Psoas muscle (tissue), 8 donors: ENCODE results near the gene DUS4L. TPM values are rescaled to one million over a fixed set of nuclear protein-coding genes. Genes with fewer than 3 reads are reported as not detected.

Experiments
- ATAC-seq, 4 donors: fragments of 200-7000 bp; cut with Tn5 transposase; one replicate each; pipeline ENCODE4 v1.9.1; 2020; ENCODE audit warnings: moderate library complexity in 3 of 4, mild to moderate bottlenecking in 2 of 4
- DNase-seq, 2 donors: peaks; one replicate each; pipeline ENCODE4 v3.0.0-alpha.2; 2020
- H3K27ac ChIP-seq: fragments of 200-600 bp; one replicate; pipeline ENCODE4 v1.8.0; 2022
- H3K27me3 ChIP-seq, 3 donors: fragments of 200-600 bp in 1 of 3; one replicate each; pipeline versions ENCODE4 v1.6.1 to v1.8.0; 2013 to 2022; ENCODE audit warnings: low read length in 2 of 3, mild to moderate bottlenecking in 2 of 3, moderate library complexity in 1 of 3; ENCODE audit not compliant: insufficient read depth in 3 of 3
- H3K36me3 ChIP-seq, 2 donors: fragments of 200-600 bp in 1 of 2; one replicate each; pipeline versions ENCODE4 v1.6.1 to v1.8.0; 2013 to 2022; ENCODE audit warnings: low read depth in 1 of 2, mild to moderate bottlenecking in 1 of 2, moderate library complexity in 1 of 2; ENCODE audit not compliant: insufficient read depth in 1 of 2
- H3K4me1 ChIP-seq: fragments of 200-600 bp; one replicate; pipeline ENCODE4 v1.8.0; 2022
- H3K4me3 ChIP-seq: fragments of 200-600 bp; one replicate; pipeline ENCODE4 v1.8.0; 2022; ENCODE audit warnings: mild to moderate bottlenecking
- H3K9me3 ChIP-seq: fragments of 200-600 bp; one replicate; pipeline ENCODE4 v1.8.0; 2022
- CTCF ChIP-seq: fragments of 200-600 bp; IDR thresholded peaks from one replicate; pipeline ENCODE4 v1.8.0; 2022; ENCODE audit warnings: antibody characterized with exemption
- WGBS, 3 donors: extraction: QIAGEN DNeasy Blood & Tissue Kit; methylation state at CpG; one replicate each; pipeline versions ENCODE4 v1.1.6 to v1.1.7; 2013; 5-methylcytosine and 5-hydroxymethylcytosine counted together
- intact Hi-C, 2 donors: fragments of 100-400 bp; cut with DNase I; formaldehyde crosslinking; loops; one replicate each; pipeline versions ENCODE4 v1.11.0 to v1.14.2; 2022
- polyA plus RNA-seq, 3 donors: library from polyadenylated mRNA; stranded (reverse); fragments of 200-250 nt; gene quantifications; one replicate each; pipeline ENCODE4 v1.2.3, GENCODE V29; 2013
- total RNA-seq, 4 donors: library from RNA; stranded (reverse); fragmentation: NEBNext Ultra II Directional in 2 of 4; extraction: Animal tissue kit (Norgen Biotek cat#: 25700) in 2 of 4; gene quantifications; one replicate each; pipeline versions ENCODE4 v1.2.1 to v1.2.4, GENCODE V29; 2021 to 2023
- donor health status: healthy with polysubstance abuse.
- donor health status: DM: no; HTN: no; CAD: no; lungs with moderate emphysema.
- donor health status: Bipolar disorder and iron deficiency.
- donor health status: healthy.
- donor health status: DM: yes; HTN: yes; CAD: no.
- donor health status: DM: no; HTN: no; CAD: no.
- donor health status: DM: no; HTN: no; CAD: no.
- donor health status: DM: yes; HTN: yes; CAD: no.

DUS4L gene
- total and polyA plus RNA-seq, 7 donors = 1.6 to 4.9 (median 3.8) TPM

DNA sequence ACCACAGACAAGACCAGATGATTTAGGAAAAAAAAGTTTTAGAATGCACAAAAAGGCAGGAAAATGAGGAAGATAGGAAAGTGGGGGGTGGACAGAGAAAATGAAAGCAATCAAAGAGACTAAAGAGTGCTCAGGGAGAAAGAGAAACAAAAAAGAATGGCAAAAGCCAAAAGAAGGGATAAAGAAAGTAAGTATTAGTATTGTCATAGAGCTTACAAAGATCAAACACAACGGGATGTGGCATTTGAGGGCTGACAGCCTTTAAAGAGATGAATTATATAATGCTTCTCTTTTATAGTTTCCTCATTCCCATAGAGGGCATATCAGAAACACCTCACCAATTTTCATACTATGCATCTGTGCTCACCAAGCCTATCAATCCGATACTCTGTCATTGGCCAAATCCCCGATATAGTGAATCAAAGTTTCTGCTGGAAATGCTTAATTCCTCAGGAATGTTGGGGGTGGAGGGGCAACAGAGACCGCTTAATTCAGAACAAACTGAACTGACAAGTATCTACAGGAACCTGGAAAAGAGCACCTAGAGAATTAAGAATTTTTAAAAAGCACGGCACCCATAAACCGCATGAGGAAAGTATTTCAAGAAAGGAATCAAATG lies 2.8 kb upstream of the DUS4L start:
- intact Hi-C loops = loop anchor here in 1 of 2 donors (5.0 to 10.0 kb wide), 3 partner anchors 161 to 359 kb away; partner anchors contain the start of gene DLD
- Histone ChIP-seq H3K27ac (no peak overlapping the region), H3K4me1 (peaks cover 32% of the 10 kb centered on the region), H3K36me3 (peaks cover 0 to 22% of the 10 kb centered on the region in 2 donors), H3K27me3 (no peaks in the 10 kb centered on the region), H3K9me3 (no peaks in the 10 kb centered on the region), H3K4me3 (no peak overlapping the region)
- DNase-seq (no peak), ATAC-seq (no peak)
- 77 to 84% (median 84%) methylated on average over 6 of the region's 6 CpGs for whole genome bisulfite sequencing, 3 donors
- no peak for TF ChIP-seq CTCF

DNA sequence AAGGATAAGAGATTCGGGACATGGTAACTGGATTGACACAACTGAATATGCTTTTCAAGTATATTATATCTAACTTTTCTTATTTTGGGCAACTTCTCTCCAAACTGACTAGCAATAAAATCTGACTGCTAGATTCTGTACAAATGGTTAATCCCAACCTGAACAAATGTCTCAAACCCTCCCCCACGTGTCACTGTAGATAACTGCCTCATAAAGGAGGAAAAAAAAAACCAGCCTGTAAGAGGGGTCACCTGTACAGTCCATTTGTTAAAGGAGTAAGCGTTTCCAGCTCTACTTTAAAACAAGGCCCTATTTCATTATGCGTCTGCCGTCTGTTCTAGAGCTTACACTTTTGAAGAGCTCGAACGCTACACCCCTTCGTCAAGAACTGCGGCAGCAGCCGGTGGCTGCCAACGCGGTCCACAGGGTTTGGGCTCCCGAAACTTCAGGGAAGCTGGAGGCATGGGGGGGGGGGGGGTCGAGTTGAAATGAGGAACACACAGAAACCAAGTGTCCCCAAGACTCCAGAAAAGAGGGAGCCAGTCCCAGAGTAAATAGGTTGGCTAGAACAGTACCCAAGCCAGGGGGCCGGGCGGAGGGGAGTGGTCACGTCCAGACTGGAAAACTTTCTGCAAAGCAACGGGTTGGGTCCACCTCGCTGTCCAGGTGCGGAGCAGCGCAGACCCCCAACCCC lies 543 bp upstream of the DUS4L start:
- TF ChIP-seq CTCF = no peak
- peaks cover 32% of the 10 kb centered on the region for H3K4me1 ChIP-seq
- DNase-seq = no peak
- H3K27me3 ChIP-seq = no peaks in the 10 kb centered on the region
- intact Hi-C loops = loop anchor here in 1 of 2 donors (5.0 to 10.0 kb wide), 3 partner anchors 159 to 361 kb away; partner anchors contain the start of gene DLD
- peaks cover 0 to 4% of the 10 kb centered on the region in 2 donors for H3K36me3 ChIP-seq
- H3K27ac ChIP-seq = peak overlapping the region; percentile 93
- ATAC-seq = peak; percentile 62 to 74 (median 70)
- H3K4me3 ChIP-seq = peak overlapping the region; percentile 84
- 2 to 3% (median 3%) methylated on average over 20 to 21 of the region's 21 CpGs for WGBS, 3 donors
- H3K9me3 ChIP-seq = no peaks in the 10 kb centered on the region

DNA sequence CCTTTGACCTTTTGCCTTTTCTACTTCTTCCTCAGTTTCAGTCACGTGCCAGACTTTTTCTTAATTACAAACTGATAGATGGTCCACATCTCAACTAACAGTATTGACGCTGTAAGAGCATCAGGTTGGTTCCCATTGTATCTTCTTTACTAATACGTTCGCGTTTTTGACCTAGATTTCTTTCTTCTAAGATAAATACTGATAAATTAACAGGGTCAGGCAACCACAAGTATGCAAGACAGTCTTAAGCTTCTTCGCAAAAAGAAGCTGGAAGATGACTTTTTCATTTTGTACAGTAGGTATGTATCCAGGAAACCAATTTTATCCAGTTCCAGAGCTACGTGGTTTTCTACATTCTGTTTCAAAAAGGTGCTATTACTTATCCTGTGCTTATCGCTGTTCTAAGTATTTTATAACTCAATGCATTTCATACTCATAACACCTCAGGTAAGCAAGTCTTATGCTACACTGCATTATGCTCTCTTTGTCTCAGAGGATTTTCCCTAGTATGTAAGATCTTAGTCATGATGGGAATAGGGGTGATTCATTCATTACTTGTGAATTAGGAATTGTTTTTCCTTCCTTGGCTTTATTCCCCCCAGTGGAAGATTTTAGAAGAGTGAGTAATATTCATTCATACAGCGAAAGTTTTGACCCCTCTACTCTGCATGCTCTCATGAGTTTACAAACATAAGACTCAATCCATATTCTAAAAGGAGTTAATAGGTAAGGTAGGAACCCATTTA lies 955 bp downstream of the DUS4L start:
- Histone ChIP-seq H3K36me3 (peaks cover 0 to 4% of the 10 kb centered on the region in 2 donors), H3K27me3 (no peaks in the 10 kb centered on the region), H3K9me3 (no peaks in the 10 kb centered on the region), H3K4me1 (peaks cover 32% of the 10 kb centered on the region), H3K4me3 (peak overlapping the region; percentile 84), H3K27ac (peak overlapping the region; percentile 93)
- TF ChIP-seq CTCF = no peak
- intact Hi-C loops = loop anchor here in 1 of 2 donors (2.0 to 10.0 kb wide), 4 partner anchors 14 to 362 kb away; partner anchors contain the start of gene DLD
- ATAC-seq (no peak), DNase-seq (no peak)
- 47 to 50% (median 47%) methylated on average over 9 of the region's 9 CpGs for WGBS, 3 donors

DNA sequence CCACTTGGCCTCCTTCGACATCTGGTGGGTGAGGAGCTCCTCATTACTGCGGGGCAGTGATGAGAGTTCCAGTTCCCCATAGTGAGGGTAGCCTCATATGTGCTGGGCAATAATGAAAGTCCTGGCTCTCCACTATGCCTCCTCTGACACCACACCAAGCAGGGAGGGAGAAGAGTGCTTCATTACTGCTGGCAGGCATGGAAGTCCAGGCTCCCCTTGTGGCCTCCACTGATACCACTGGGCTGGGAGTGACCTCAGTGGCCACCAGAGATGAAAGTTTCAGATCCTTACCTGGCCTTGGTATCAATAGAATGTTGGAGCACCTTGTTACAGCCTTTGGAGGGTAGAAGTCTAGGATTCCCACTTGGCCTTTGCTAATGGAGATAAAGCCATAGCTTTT lies 6.5 kb downstream of the DUS4L start:
- 98 to 100% (median 99%) methylated on average over 2 of the region's 2 CpGs for WGBS, 3 donors
- Histone ChIP-seq H3K27ac (no peak overlapping the region), H3K36me3 (peaks cover 0 to 30% of the 10 kb centered on the region in 2 donors), H3K9me3 (no peaks in the 10 kb centered on the region), H3K4me3 (no peak overlapping the region), H3K27me3 (no peaks in the 10 kb centered on the region), H3K4me1 (peaks cover under 1% of the 10 kb centered on the region)
- no peak for TF ChIP-seq CTCF
- no peak for ATAC-seq
- intact Hi-C loops = no loop called here
- no peak for DNase-seq
